Activated CD8-positive, alpha-beta memory T cell treated with anti-CD3 and anti-CD28 coated beads, Interleukin-2, amount 50 U/mL, for 1 hour (primary cell): ENCODE measurements around the gene C9orf85.

ENCODE experiments used
- DNase-seq: peaks from one replicate; pipeline ENCODE4 v3.0.0-alpha.2; 2020; ENCODE audit errors: extremely low read depth

The C9orf85 gene

GRCh38 chr9:71904076-71904475 is 7.4 kb upstream of the C9orf85 start:
- DNase-seq: no peak

- DNase-seq: no peak
Observed at GRCh38 chr9:71908825-71909224, 2.6 kb upstream of the C9orf85 start.

- no peak for DNase-seq
Observed at GRCh38 chr9:71909887-71910649, 1.4 kb upstream of the C9orf85 start.

GRCh38 chr9:71910650-71911060 is 784 bp upstream of the C9orf85 start:
- DNase-seq: no peak

- DNase-seq: no peak
Observed at GRCh38 chr9:71911908-71912335, 483 bp downstream of the C9orf85 start.

GRCh38 chr9:71915495-71915894 is 4.1 kb downstream of the C9orf85 start:
- DNase-seq: no peak

- no peak for DNase-seq
Observed at GRCh38 chr9:71916834-71917534, 5.5 kb downstream of the C9orf85 start.

- DNase-seq: no peak
Observed at GRCh38 chr9:71918419-71918818, 7.0 kb downstream of the C9orf85 start.

GRCh38 chr9:71920456-71921189 is 9.2 kb downstream of the C9orf85 start:
- no peak for DNase-seq

- no peak for DNase-seq
Observed at GRCh38 chr9:71921190-71921814, 9.9 kb downstream of the C9orf85 start.

- DNase-seq: no peak
Observed at GRCh38 chr9:71924576-71924975, 13.1 kb downstream of the C9orf85 start.

- DNase-seq: no peak
Observed at GRCh38 chr9:71925834-71926233, 14.4 kb downstream of the C9orf85 start.

GRCh38 chr9:71928376-71928775 is 16.9 kb downstream of the C9orf85 start:
- DNase-seq: no peak

- DNase-seq: no peak
Observed at GRCh38 chr9:71928806-71929205, 17.4 kb downstream of the C9orf85 start.

- no peak for DNase-seq
Observed at GRCh38 chr9:71929223-71929622, 17.8 kb downstream of the C9orf85 start.

- DNase-seq: no peak
Observed at GRCh38 chr9:71929791-71930440, 18.5 kb downstream of the C9orf85 start.

GRCh38 chr9:71931166-71931565 is 19.7 kb downstream of the C9orf85 start:
- DNase-seq: no peak

GRCh38 chr9:71936066-71936465 is 24.6 kb downstream of the C9orf85 start:
- DNase-seq: no peak

GRCh38 chr9:71937070-71937625 is 25.7 kb downstream of the C9orf85 start:
- no peak for DNase-seq

GRCh38 chr9:71937898-71938297 is 26.5 kb downstream of the C9orf85 start:
- DNase-seq: no peak

GRCh38 chr9:71941060-71941568 is 29.7 kb downstream of the C9orf85 start:
- no peak for DNase-seq
